Endothelial cell of umbilical vein (primary cell): ENCODE results near the gene SUPT4H1. TPM values are rescaled to one million over a fixed set of nuclear protein-coding genes. Genes with fewer than 3 reads are reported as not detected.

ENCODE experiments used
- BruUV-seq: library from RNA; stranded (reverse); fragments of 400-500 nt; replicated peaks from 2 replicates; lab custom pipeline; 2021; lab: Mats Ljungman, UMichigan
- CTCF ChIA-PET: fragments of 300-600, 350-600 bp; sonication (Branson Sonifier 250); formaldehyde crosslinking; loops from one replicate; lab custom pipeline; 2021; ENCODE audit warnings: antibody characterized with exemption, inconsistent platforms; lab: Charles Lee
- POLR2A ChIA-PET: fragments of 300-600, 350-600 bp; sonication (Branson Sonifier 250); formaldehyde crosslinking; loops from one replicate; lab custom pipeline; 2021; ENCODE audit warnings: antibody characterized with exemption, inconsistent platforms; lab: Charles Lee
- DNase-seq: peaks from one replicate; pipeline ENCODE4 v3.0.0-alpha.2; 2011; ENCODE audit warnings: low read depth, low spot score
- FAIRE-seq: peaks from 2 replicates; lab custom pipeline; 2011; peaks lifted over from hg19 to GRCh38; lab: Jason Lieb, UNC
- H2AFZ ChIP-seq: 2 replicates; pipeline ENCODE4 v1.6.0; 2012; ENCODE audit warnings: low read depth, low read length, control low read depth, inconsistent platforms
- H3K27ac ChIP-seq: 2 replicates; pipeline ENCODE4 v1.5.1; 2011; ENCODE audit warnings: low read depth, mild to moderate bottlenecking, control low read depth, low read length, moderate library complexity; ENCODE audit not compliant: insufficient read depth
- H3K27me3 ChIP-seq, 2 experiments: 2 replicates each; pipeline versions ENCODE4 v1.6.0 to v1.6.1; 2011; ENCODE audit warnings: low read length in 2 of 2, mixed read lengths in 1 of 2; ENCODE audit not compliant: control insufficient read depth in 2 of 2, insufficient read depth in 2 of 2
- H3K36me3 ChIP-seq, 2 experiments: 2 replicates in 1 of 2; 3 replicates in 1 of 2; pipeline ENCODE4 v1.5.1; 2011; ENCODE audit warnings: low read length in 2 of 2, mild to moderate bottlenecking in 1 of 2, moderate library complexity in 1 of 2; ENCODE audit not compliant: control insufficient read depth in 2 of 2, insufficient read depth in 2 of 2; ENCODE audit errors: extremely low read depth in 1 of 2
- H3K4me1 ChIP-seq: 3 replicates; pipeline ENCODE4 v1.5.1; 2011; ENCODE audit warnings: mild to moderate bottlenecking, low read length; ENCODE audit not compliant: control insufficient read depth, insufficient read depth; ENCODE audit errors: extremely low read depth
- H3K4me2 ChIP-seq: 2 replicates; pipeline ENCODE4 v1.6.1; 2011; ENCODE audit warnings: low read length, control low read depth, mixed read lengths; ENCODE audit not compliant: insufficient read depth
- H3K4me3 ChIP-seq, 3 experiments: fragments of 200-600 bp in 1 of 3; sonication (generic), shearing (Covaris generic) in 1 of 3; replicated peaks in 1 of 3; 2 replicates each; pipeline ENCODE4 v1.5.1; 2011 to 2016; ENCODE audit warnings: control low read depth in 3 of 3, low read length in 3 of 3, mild to moderate bottlenecking in 2 of 3, inconsistent platforms in 1 of 3, low read depth in 1 of 3, moderate library complexity in 1 of 3; ENCODE audit not compliant: insufficient read depth in 1 of 3
- H3K79me2 ChIP-seq: 2 replicates; pipeline ENCODE4 v1.6.0; 2012; ENCODE audit warnings: low read length, inconsistent platforms; ENCODE audit not compliant: control insufficient read depth, insufficient read depth
- H3K9ac ChIP-seq: replicated peaks from 2 replicates; pipeline ENCODE3; 2011; ENCODE audit warnings: low read length, control low read depth; ENCODE audit not compliant: insufficient read depth; ENCODE audit errors: extremely low read depth
- H3K9me1 ChIP-seq: replicated peaks from 3 replicates; pipeline ENCODE4 v1.6.0; 2011; ENCODE audit warnings: mild to moderate bottlenecking, low read length; ENCODE audit not compliant: control insufficient read depth, insufficient read depth; ENCODE audit errors: extremely low read depth
- H3K9me3 ChIP-seq: replicated peaks from 2 replicates; pipeline ENCODE4 v1.5.1; 2012; ENCODE audit warnings: low read length, inconsistent platforms; ENCODE audit not compliant: control insufficient read depth, insufficient read depth
- H4K20me1 ChIP-seq: replicated peaks from 2 replicates; pipeline ENCODE3; 2011; ENCODE audit warnings: mild to moderate bottlenecking, low read length; ENCODE audit not compliant: control insufficient read depth, insufficient read depth; ENCODE audit errors: extremely low read depth
- CTCF ChIP-seq, 2 donors: IDR thresholded peaks; 1 replicate in 1 of 2; 2 replicates in 1 of 2; pipeline ENCODE4 v1.5.1; 2011; ENCODE audit warnings: low read length in 2 of 2, mild to moderate bottlenecking in 2 of 2, moderate library complexity in 2 of 2, control low read depth in 1 of 2, inconsistent platforms in 1 of 2, low read depth in 1 of 2; ENCODE audit not compliant: insufficient read depth in 1 of 2; ENCODE audit errors: extremely low read depth in 1 of 2
- EZH2 ChIP-seq: IDR thresholded peaks from 2 replicates; pipeline ENCODE4 v1.6.1; 2012; ENCODE audit warnings: borderline replicate concordance, low read depth, mild to moderate bottlenecking, moderate library complexity, low read length, inconsistent platforms; ENCODE audit not compliant: severe bottlenecking
- FOS ChIP-seq: IDR thresholded peaks from 2 replicates; pipeline ENCODE4 v1.6.1; 2011; ENCODE audit warnings: mild to moderate bottlenecking, low read length, moderate library complexity, borderline replicate concordance; ENCODE audit not compliant: insufficient read depth
- GATA2 ChIP-seq: IDR thresholded peaks from 2 replicates; pipeline ENCODE4 v1.7.0; 2011; ENCODE audit warnings: low read depth, mild to moderate bottlenecking, moderate library complexity, mixed read lengths, low read length; ENCODE audit not compliant: insufficient read length, insufficient read depth
- JUN ChIP-seq: IDR thresholded peaks from 2 replicates; pipeline ENCODE4 v1.6.1; 2011; ENCODE audit warnings: borderline replicate concordance, low read depth; ENCODE audit not compliant: insufficient read length, insufficient read depth
- MYC ChIP-seq: IDR thresholded peaks from one replicate; pipeline ENCODE4 v1.6.1; 2011; ENCODE audit warnings: mild to moderate bottlenecking, low read depth, low read length
- POLR2A ChIP-seq: IDR thresholded peaks from 2 replicates; pipeline ENCODE4 v1.6.1; 2012; ENCODE audit warnings: low read depth, mild to moderate bottlenecking, control low read depth, low read length
- POLR2AphosphoS5 ChIP-seq: IDR thresholded peaks from 2 replicates; pipeline ENCODE4 v1.6.1; 2012; ENCODE audit warnings: low read depth, mild to moderate bottlenecking, control low read depth, low read length, moderate library complexity; ENCODE audit not compliant: insufficient read depth
- dilution Hi-C: fragments of 300-500 bp; cut with MboI; formaldehyde crosslinking; loops from one replicate; pipeline ENCODE4 v1.15.0; 2019; ENCODE audit warnings: low sequenced_read_pairs; ENCODE audit not compliant: extremely low pct_ligation_motif_present
- intact Hi-C: fragments of 100-400 bp; cut with micrococcal nuclease; formaldehyde crosslinking; loops from one replicate; pipeline ENCODE4 v1.10.0; 2022
- polyA plus RNA-seq, 4 experiments: library from polyadenylated mRNA; depleted of rRNA in 3 of 4; stranded (reverse) in 3 of 4; unstranded in 1 of 4; fragments of >200 nt; gene quantifications; 2 replicates each; pipeline versions ENCODE4 v1.2.1 to v1.2.3, GENCODE V29; 2011 to 2012; ENCODE audit warnings: missing spikeins in 1 of 4
- total RNA-seq: library from RNA; stranded (reverse); gene quantifications from 2 replicates; pipeline ENCODE4 v1.2.3, GENCODE V29; 2021
- TF ChIP-seq, protein P1 (sequence below): IDR thresholded peaks from 2 replicates; pipeline ENCODE4 v1.6.1; 2011; ENCODE audit not compliant: insufficient read depth, insufficient read length

Gene SUPT4H1
- total and polyA plus RNA-seq, 2 donors (not counting 3 experiments of a cell fraction or from before 2014, with no cell fraction given), result 77.5 to 154 TPM

- no peaks in the 10 kb centered on the region for H3K9me1 ChIP-seq
- no peaks in the 10 kb centered on the region for H4K20me1 ChIP-seq
- no peak overlapping the region for H3K4me3 ChIP-seq
- CTCF ChIA-PET, result no interaction called here
- FAIRE-seq (no peak), DNase-seq (no peak)
- intact Hi-C loops, result no loop called here
- no peak overlapping the region for H3K4me2 ChIP-seq
- no peaks in the 10 kb centered on the region for H3K36me3 ChIP-seq
- POLR2A ChIA-PET, result no interaction called here
- no peak overlapping the region for H3K27ac ChIP-seq
- TF ChIP-seq GATA2, result no peak
- no peak for TF ChIP-seq MYC
- no peak for TF ChIP-seq FOS
- TF ChIP-seq POLR2A, result no peak
- no peak for TF ChIP-seq POLR2AphosphoS5
- no peak for TF ChIP-seq CTCF (IDR thresholded peaks at IDR 0.05; ENCODE audit: extremely low read depth in 1 of 2, insufficient read depth in 1 of 2, low read depth in 1 of 2, low read length in 2 of 2)
- no peak for TF ChIP-seq EZH2
- TF ChIP-seq, protein P1, sequence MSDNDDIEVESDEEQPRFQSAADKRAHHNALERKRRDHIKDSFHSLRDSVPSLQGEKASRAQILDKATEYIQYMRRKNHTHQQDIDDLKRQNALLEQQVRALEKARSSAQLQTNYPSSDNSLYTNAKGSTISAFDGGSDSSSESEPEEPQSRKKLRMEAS, result no peak
- TF ChIP-seq JUN, result no peak
- H2AFZ ChIP-seq, result no peak overlapping the region
- H3K9me3 ChIP-seq, result no peaks in the 10 kb centered on the region
- H3K79me2 ChIP-seq, result no peaks in the 10 kb centered on the region
- H3K27me3 ChIP-seq, result peaks cover 23 to 25% of the 10 kb centered on the region in 2 experiments
- no peak overlapping the region for H3K9ac ChIP-seq
- dilution Hi-C loops, result no loop called here
- no TSS peak for BruUV-seq
- no peaks in the 10 kb centered on the region for H3K4me1 ChIP-seq
Measured at GRCh38 chr17:58324056-58324408, 28.0 kb downstream of the SUPT4H1 start.
